K562 (cell line): ENCODE measurements around the gene NQO2. TPM values are rescaled to one million over a fixed set of nuclear protein-coding genes. Genes with fewer than 3 reads are reported as not detected.
A peak's percentile ranks its signal among the peaks of the same experiment; 100 is the strongest.

Experiments
- ATF3 ChIP-seq, 2 experiments: fragments of 450-650 bp in 1 of 2; sonication (generic) in 1 of 2; formaldehyde crosslinking in 1 of 2; IDR thresholded peaks in 1 of 2; conservative IDR thresholded peaks in 1 of 2; 2 replicates each; pipeline versions ENCODE4 v1.6.1 to v1.8.1; 2016 to 2023; ENCODE audit warnings: mild to moderate bottlenecking in 2 of 2, moderate library complexity in 2 of 2, inconsistent platforms in 1 of 2, missing genetic modification reagents in 1 of 2
- C11orf30 ChIP-seq: fragments of 450-650 bp; IDR thresholded peaks from 2 replicates; pipeline ENCODE4 v1.6.1; 2016; ENCODE audit warnings: low read depth, mild to moderate bottlenecking
- CTCF ChIP-seq, 3 experiments: IDR thresholded peaks in 2 of 3; conservative IDR thresholded peaks in 1 of 3; 2 replicates each; pipeline ENCODE4 v1.5.1; 2011 to 2012; ENCODE audit warnings: low read length in 3 of 3, mild to moderate bottlenecking in 3 of 3, control low read depth in 2 of 3, improper control_type of control experiment in 1 of 3, inconsistent platforms in 1 of 3, low read depth in 1 of 3, mixed read lengths in 1 of 3, moderate library complexity in 1 of 3; ENCODE audit not compliant: insufficient read depth in 2 of 3
- ELF1 ChIP-seq: fragments of 200-800 bp; sonication (Bioruptor generic); IDR thresholded peaks from 2 replicates; pipeline ENCODE4 v1.6.1; 2016; ENCODE audit warnings: missing genetic modification characterization, missing compliant biosample characterization
- FOXO4 ChIP-seq: fragments of 450-650 bp; formaldehyde crosslinking; IDR thresholded peaks from 2 replicates; pipeline ENCODE4 v1.4.0; 2020; ENCODE audit warnings: mild to moderate bottlenecking, moderate library complexity
- HMBOX1 ChIP-seq: sonication (generic); IDR thresholded peaks from 2 replicates; pipeline ENCODE4 v1.6.1; 2016
- KDM5B ChIP-seq: fragments of 200-600 bp; sonication (generic); IDR thresholded peaks from 2 replicates; pipeline ENCODE4 v1.6.1; 2012; ENCODE audit warnings: low read depth, mild to moderate bottlenecking, moderate library complexity, low read length, control low read depth, inconsistent platforms; ENCODE audit not compliant: insufficient replicate concordance
- NELFE ChIP-seq: IDR thresholded peaks from 2 replicates; pipeline ENCODE4 v1.6.1; 2011; ENCODE audit warnings: mild to moderate bottlenecking; ENCODE audit not compliant: insufficient read depth, insufficient read length
- SREBF2 ChIP-seq: sonication (generic); formaldehyde crosslinking; IDR thresholded peaks from 2 replicates; pipeline ENCODE4 v1.4.0; 2020; ENCODE audit warnings: mild to moderate bottlenecking, missing genetic modification reagents
- TCF7 ChIP-seq: sonication (generic); IDR thresholded peaks from 2 replicates; pipeline ENCODE4 v1.6.1; 2016; ENCODE audit warnings: antibody characterized with exemption, borderline replicate concordance
- ZBTB34 ChIP-seq: fragments of 250-450 bp; sonication (Bioruptor Pico); IDR thresholded peaks from 2 replicates; pipeline ENCODE4 v1.8.0; 2021; ENCODE audit warnings: mild to moderate bottlenecking, moderate library complexity
- ZNF217 ChIP-seq: sonication (generic); formaldehyde crosslinking; IDR thresholded peaks from 2 replicates; pipeline ENCODE4 v1.8.0; 2022; ENCODE audit warnings: mild to moderate bottlenecking, missing genetic modification reagents
- ZNF592 ChIP-seq: fragments of 450-650 bp; IDR thresholded peaks from 2 replicates; pipeline ENCODE4 v1.6.1; 2017; ENCODE audit warnings: antibody characterized with exemption, mild to moderate bottlenecking
- polyA plus RNA-seq, 8 experiments: library from polyadenylated mRNA; depleted of rRNA in 4 of 8; stranded (reverse) in 5 of 8; unstranded in 3 of 8; fragments of >200 nt; fragmentation: Nextera tagmentation in 2 of 8; fragmentation: Illumina TruSeq in 1 of 8; extraction: Ambion mirVana in 2 of 8; extraction: Trizol in 1 of 8; gene quantifications; 2 replicates each; pipeline versions ENCODE4 v1.2.1 to v1.2.3, GENCODE V29; 2011 to 2014; ENCODE audit warnings: inconsistent platforms in 1 of 8, missing spikeins in 1 of 8
- total RNA-seq, 7 experiments: library from RNA; depleted of rRNA in 6 of 7; stranded (reverse); fragments of >200 nt in 6 of 7; fragmentation: Illumina TruSeq in 2 of 7; extraction: Trizol in 2 of 7; gene quantifications; 2 replicates each; pipeline versions ENCODE4 v1.2.1 to v1.2.3, GENCODE V29; 2011 to 2021; ENCODE audit warnings: low replicate concordance in 1 of 7

The NQO2 gene
- total and polyA plus RNA-seq, 9 of the 15 experiments (the other 6 are each of a cell fraction or from before 2014, with no cell fraction given): 54.6 to 214 (median 116) TPM

- peak; percentile 75 to 89 (median 87) for TF ChIP-seq CTCF (IDR thresholded peaks at IDR 0.05 in 2 of 3, conservative IDR thresholded peaks at IDR 0.05 in 1 of 3; ENCODE audit: insufficient read depth in 2 of 3, low read depth in 1 of 3, low read length in 3 of 3)
- TF ChIP-seq NELFE: no peak
- TF ChIP-seq ZBTB34: no peak
- no peak for TF ChIP-seq TCF7
- TF ChIP-seq ZNF217 (CRISPR knock-in tag): no peak
- TF ChIP-seq ATF3 (IDR thresholded peaks at IDR 0.05): peak; percentile 89
- no peak; the same call in 1 of the 2 replicates for TF ChIP-seq ATF3 (CRISPR knock-in tag; conservative IDR thresholded peaks at IDR 0.05)
- TF ChIP-seq FOXO4 (CRISPR knock-in tag): no peak
- TF ChIP-seq ELF1 (tag): no peak
- no peak for TF ChIP-seq SREBF2
- TF ChIP-seq HMBOX1: peak; percentile 57
- TF ChIP-seq KDM5B: peak; percentile 33
- peak; percentile 97 for TF ChIP-seq ZNF592
- TF ChIP-seq C11orf30: peak; percentile 100
Observed at GRCh38 chr6:3001773-3002293, 2.1 kb downstream of the NQO2 start (continued).
